Stimulated activated CD8-positive, alpha-beta memory T cell treated with anti-CD3 and anti-CD28 coated beads, Interleukin-7, amount 100 ng/mL, for 4 hours (primary cell): Measurements from ENCODE around the gene DNAH3.
"Not testable (repeated sequence)": the region's sequence is repeated elsewhere in the genome, so short reads cannot be mapped to it uniquely, and the experiment has no call there.

Experiments used
- DNase-seq, 2 donors: peaks; one replicate each; pipeline ENCODE4 v3.0.0-alpha.2; 2020; ENCODE audit warnings: low read depth in 2 of 2

DNAH3 gene

DNA sequence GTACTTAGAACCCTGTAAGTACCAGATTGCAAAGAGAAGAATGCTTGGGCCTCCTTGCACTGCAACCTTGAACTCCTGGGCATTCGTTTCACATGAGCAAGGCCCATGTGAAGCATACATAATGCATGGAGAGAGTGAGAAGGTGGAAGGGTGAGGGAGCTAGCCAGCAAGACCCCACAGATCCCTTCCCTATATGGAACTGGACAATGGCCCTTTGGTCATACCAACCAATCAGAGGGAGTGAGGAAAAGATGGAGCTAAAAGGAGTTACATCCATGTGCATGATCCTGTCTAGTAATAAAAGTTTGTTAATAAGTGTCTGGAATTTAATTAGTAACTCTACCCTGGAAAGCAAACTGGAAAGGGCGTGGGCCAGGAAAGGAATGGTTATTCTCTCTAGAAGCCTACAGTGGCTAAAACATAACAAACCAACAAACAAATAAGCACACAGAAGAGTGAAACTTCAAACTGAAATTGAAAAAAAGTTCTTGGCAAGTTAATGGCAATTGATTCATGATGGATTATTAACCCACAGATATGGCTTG is 29.6 kb downstream of the DNAH3 start:
- DNase-seq: no peak

DNA sequence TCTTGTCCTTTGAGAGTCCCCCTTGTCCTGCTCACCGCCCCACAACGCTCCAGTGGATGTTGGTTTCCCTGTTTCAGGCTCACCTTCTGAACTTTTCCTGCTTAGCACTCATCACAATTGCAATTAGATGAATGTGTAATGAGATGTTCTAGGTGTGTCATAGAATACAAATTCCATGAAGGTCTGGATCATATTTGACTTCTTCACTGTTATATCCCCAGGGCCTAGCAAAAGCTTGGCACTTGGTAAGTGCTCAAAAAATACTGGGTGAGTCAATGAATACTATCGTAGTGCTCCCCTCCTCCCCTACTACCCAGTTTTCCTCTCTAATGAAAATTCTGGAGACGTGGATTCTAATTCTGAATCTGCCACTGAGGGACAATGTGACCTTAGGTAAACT is 33.1 kb downstream of the DNAH3 start:
- DNase-seq: no peak

DNA sequence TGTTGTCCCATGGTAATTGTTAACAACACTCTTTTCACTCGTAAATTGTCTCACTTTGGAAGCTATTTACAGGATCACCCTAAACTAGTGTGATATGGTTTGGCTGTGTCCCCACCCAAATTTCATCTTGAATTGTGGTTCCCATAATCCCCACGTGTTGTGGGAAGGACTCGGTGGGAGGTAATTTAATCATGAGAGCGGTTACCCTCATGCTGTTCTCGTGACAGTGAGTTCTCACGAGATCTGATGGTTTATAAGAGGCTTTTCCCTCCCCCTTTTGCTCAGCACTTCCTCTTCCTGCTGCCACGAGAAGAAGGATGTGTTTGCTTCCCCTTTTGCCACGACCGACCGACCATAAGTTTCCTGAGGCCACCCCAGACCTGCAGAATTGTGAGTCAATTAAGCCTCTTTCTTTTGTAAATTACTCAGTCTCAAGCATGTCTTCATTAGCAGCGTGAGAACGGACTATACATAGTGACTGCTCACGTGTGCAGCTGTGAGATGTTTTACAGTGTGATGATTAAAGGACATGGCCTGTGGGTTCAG is 34.4 kb downstream of the DNAH3 start:
- no peak for DNase-seq

DNA sequence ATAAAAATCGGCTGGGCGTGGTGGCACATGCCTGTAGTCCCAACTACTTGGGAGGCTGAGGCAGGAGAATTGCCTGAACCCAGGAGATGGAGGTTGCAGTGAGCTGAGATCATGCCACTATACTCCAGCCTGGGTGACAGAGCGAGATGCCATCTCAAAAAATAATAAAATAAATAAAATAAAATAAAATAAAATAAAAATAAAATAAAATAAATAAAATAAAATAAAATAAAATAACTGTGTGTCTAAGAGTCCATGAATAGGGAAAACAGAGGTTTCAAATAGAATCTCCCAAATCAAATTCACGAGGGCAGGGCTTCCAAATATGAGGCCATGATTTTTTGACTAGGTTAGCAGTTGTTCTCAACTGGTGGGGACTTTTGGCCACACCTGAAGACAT is 35.1 kb downstream of the DNAH3 start:
- not testable (repeated sequence) for DNase-seq

DNA sequence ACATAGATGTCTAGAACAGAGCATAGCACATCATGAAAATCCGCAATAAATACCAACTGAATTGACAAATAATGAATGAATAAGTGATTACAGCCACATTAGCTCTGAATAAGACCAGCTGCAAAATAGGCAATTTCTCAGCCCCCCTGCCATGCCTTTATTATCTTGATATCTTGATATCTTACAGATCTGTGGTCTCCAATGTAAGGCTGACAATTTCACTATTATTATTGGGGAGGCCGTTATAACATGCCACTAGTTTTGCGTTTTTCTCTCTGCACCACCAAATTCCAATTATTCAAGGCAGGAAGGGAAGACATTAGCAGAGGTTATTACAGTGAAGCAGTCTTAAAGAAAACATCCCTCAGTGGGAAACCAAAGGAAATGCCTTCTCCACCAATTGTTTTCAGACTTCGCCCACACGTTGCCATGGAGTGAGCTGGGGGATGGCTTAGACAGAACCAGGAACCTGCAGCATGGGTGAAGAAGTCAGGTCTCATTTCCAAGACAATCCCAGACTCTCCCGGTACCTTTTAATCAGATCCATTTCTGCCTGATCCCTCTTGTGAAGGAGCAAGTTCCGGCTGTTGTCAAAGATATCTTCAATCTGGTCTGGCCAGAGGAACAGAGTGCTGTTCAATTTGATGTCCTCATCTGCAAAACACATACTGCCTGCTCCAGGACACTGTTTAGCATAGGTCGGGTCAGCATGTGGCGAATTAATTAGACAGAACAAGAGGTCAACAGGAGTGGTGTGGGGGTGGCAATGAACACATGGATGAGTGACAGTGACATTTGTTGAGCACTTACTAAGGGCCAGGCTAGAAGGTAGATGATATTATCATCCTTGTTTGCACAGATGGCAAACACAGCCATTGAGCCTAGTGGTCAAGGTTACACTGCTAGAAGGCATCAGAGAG is 46.4 kb downstream of the DNAH3 start:
- no peak for DNase-seq

DNA sequence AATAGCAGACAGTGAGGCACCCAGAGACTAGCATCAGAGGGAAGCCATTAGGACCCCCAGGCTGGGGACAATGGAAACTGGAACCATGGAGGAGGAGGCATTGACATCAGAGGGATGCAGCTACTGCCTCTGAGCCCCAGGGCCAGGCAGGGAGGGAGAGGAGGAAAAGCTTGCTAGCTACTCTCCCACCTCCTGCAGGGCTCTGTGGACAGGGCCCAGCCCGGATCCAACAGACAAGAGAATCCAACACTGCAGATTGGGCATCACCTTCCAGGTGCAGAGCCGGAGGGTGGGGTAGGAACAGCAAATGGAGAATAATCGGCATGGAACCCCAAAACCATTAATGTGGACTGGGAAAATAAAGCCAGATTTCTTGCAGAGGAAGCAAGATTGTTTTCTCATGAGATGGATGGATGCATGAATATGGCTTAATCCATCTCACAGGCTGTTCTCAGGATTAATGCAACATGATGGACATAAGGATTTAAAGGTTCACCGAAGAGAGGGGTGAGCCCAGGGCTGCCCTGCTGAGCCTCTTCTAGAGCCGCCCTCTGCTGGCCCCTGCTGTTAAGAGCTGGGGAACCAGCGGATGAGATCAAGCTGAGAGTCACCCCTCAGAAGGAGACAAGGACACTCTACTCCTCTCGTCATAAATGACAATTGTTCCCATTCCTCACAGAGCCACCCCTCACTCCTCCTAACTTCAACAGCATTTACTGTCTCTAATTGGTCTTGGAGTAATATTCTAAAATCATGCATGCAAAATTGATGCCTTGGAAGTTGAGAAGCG is 48.8 kb downstream of the DNAH3 start:
- no peak for DNase-seq

DNA sequence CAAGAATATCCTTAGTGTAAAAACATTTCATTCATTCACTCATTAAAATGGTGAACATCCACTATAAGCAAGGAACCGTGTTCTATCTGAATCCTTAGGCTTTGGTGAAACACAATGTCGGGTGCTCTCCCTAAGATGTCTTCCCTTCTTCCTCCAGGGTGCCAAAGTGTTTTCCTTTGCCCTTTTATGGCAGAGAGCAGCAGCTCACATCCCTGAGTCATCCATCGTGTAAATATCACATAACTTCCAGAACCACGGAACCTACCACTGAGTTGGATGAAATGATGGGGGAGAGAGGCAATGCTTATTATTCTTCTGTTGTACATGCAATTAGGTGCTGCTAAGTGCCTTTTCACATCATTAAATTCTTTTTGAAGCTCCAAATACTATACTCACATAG is 50.2 kb downstream of the DNAH3 start:
- DNase-seq: no peak

DNA sequence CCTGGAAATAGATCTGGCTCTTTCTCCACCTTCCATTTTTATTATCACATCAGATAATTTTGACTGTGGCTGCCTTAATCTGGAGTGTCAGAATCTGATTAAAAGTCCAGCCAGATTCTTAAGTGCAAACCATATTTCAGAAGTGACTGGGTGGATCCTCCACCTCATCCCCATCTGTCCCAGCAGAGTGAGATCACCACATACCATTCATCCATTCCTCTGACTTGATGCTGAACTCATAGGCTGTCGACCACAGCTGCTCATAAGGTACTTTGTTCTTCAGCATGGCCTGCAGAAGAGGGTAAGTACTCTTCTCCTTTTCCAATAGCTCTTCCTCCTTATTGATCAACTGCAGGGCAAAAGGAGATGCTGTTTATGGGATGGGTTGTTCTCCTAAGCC is 53.5 kb downstream of the DNAH3 start:
- no peak for DNase-seq

DNA sequence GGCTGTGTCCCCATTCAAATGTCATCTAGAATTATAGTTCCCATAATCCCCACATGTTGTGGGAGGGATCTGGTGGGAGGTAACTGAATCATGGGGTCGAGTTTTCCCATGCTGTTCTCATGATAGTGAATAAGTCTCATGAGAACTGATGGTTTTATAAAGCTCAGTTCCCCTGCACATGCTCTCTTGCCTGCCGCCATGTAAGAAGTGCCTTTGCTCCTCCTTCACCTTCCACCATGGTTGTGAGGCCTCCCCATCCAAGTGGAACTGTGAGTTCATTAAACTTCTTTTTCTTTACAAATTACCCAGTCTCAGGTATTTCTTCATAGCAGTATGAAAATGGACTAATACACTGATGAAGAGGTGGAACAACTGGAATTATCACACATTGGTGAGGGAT is 55.9 kb downstream of the DNAH3 start:
- DNase-seq: not testable (repeated sequence)

DNA sequence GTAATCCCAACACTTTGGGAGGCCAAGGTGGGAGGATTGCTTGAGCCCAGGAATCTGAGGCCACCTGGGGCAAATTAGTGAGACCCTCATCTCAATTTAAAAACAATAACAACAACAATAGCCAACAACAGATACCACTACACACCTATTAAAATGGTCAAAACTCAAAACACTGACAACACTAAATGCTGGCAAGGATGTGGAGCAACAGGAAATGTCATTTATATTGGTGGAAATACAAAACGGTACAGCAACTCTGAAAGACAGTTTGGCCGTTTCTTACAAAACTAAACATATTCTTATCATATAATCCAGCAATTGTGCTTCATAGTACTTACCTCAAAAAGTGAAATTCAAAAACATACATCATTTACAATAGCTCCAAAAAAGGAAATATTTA is 57.7 kb downstream of the DNAH3 start:
- DNase-seq: no peak

DNA sequence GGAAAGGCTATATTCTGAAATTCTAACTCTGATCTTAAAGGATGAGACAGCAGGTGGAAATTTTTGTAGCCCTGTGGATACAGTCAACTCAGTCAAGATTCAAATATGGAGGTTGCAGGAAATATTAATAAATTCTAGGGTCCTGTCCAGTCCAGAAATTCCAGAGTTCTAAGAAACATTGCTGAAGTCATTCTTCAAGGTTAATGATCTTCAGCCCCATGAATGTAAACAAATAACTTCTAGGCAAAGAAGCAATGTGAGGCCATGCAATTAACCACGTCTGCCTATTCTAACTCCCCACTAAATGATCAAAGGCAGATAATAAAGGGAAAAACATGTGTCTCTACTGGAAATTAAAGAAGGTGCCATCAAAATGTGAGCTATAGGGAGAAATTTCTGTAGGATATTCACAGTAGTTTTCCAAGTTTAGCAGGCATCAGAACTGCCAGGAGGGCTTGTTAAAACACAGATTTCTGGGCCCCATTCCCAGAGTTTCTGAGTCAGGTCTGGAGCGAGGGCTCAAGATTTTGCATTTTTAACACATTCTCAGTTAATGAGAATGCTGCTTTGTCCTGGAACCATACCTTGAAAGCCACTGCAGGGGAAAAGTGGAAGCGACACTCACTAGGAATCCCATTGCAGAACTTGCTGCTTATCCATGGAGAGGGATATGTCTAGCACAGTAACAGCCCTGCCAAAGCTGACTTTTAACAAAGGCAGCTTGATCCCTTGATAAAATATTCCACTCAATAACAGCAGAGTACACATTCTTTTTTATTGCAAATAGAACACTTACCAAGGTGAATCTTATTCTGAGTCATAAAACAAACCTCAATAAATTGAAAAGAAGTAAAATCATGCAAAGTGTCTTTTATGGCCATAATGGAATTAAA is 61.8 kb downstream of the DNAH3 start:
- no peak for DNase-seq

DNA sequence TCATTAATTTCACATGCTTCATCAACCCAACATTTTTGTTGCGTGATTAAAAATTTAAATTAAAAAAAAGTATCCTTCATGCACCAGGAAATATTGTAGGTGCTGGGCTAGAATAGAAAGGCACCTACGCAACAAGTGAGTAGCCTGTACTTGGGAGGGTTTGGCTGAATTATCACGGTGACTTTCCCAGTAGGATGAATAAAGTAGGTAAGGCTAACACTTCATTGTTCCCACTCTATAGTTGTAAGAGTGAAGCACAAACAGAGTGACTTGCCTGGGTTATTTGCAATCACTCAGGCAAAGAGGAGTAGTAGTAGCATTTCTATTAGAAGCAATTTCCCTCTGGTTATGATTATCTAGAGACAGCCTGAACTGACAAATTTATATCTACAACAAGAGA is 62.5 kb downstream of the DNAH3 start:
- DNase-seq: no peak

DNA sequence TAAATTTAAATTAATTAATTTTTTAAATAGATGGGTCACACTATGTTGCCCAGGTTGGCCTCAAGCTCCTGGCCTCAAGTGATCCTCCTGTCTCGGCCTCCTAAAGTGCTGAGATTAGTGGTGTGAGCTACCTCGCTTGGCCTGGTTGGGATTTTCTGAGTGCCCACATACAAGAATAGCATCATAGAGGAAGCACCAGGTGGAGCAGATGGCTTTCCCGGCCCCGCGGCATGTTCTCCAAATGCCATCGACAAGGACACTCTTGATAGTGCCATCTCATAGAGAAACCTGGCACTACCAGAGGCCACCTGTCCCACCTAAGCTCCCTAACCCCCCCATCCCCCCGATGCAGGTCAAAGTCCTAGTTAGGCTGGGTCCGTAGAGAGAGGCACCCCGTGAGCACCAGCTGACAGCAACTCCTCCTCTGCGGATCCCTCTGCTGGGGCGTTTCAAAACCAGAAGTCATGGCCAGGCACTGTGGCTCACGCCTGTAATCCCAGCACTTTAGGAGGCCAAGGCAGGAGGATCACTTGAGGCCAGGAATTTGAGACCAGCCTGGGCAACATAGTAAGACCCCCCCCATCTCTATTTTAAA is 65.9 kb downstream of the DNAH3 start:
- no peak for DNase-seq

DNA sequence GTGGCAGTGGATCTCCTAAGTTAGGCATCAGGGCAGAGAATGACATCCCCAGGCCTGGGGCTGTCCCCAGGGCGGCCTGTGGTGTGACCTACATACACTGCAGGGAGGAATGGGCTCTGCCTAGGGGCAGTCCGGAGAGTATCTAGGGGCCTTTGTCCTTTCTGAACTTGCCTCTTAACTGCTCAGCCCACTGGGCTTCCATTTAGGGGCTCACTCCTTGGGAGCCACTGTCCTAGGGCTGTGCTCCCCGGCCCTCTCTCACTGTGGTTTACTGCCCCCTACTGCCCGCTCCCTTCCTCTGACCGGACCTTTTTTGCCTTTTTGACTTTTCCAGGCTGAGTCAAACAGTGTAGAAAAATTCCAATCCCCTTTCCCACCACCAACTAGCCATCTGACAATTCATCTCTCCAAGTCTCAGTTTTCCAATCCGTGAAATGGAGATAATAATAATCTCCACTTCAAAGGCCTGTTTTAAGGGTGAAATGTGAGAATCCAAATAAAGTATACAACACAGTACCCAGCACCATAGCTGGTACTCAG is 66.8 kb downstream of the DNAH3 start:
- DNase-seq: peak in 1 of 2 donors; percentile 8

DNA sequence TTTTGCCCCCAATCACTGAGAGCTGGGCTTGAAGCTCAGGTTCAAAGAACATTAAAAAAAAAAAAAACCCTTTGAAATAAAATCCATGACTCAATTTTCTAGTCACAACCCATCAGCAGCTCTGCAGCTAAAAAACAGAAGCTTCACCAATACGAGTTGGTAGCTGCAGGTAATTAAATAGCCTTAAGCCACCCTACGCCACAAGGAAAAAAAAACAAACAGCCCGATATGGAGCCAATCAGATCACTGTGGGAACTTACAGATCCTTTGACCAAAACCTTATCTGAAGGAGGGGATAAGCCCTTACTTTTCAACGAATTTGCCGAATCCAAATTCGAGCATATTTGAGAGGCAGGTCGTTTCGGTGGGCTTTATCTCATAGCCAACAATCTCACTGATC is 69.3 kb downstream of the DNAH3 start:
- DNase-seq: no peak

DNA sequence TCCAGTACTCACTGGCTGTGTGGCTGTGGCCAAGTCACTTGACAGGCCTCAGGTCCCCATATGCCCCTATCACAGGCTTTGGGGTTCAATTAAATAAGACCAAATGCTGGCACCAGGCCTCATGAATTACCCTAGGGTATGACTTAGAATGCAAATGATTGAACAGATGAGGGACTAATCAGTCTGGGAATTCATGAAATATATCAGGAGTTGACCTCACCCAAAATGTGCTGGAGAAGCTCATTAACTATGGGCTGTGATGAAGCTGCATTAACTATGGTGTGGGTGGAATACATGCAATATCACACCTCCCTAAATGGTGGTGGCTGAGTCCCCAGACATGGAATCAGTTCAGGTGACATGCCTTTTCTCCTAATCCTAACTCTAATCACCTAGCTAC is 72.1 kb downstream of the DNAH3 start:
- DNase-seq: no peak

DNA sequence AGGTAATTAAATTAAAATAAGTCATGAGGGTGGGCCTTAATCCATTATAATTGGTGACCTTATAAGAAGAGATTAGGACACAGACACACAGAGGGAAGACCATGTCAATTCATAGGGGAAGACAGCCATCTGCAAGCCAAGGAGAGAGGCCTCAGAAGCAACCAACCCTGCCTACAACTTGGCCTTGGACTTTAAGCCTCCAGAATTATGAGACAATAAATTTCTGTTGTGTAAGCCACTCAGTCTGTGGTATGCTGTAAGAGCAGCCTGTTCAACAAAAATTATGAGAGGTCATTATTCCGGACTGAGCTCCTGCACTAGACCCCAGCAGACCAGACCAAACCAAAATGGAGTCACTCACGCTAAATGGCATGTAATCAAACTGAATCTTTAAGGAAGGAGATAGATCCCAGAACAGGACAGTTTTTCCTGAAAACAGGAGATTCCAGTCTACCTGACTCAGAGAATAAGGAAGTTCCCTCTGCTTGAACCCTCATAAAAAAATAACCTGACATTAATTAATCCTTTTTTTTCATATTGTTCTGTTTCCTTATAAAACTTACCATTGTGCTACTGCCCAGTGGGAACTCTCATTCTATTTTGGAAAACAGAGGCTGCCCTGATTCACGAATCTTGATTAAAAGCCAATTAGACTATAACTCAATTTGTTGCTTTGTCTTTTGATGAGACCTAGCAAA is 74.3 kb downstream of the DNAH3 start:
- DNase-seq: no peak

DNA sequence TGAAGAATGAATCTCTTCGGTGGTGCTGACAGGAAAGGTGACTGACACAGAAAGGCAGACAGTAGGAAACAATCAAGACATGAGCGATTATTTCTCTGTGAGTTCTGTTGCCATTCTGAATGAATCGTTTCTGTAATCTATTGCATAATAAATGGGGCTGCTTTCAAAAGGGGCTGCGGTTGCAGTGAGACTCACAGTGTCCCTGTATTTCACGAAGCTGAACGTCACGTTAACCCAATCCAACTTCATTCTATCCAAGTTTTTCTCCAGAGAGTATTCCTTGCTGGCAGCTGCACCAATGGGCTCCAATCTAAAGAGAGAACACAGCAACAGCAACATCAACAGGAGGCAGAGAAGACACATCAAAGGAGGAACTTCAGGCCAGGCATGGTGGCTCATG is 75.4 kb downstream of the DNAH3 start:
- DNase-seq: no peak

DNA sequence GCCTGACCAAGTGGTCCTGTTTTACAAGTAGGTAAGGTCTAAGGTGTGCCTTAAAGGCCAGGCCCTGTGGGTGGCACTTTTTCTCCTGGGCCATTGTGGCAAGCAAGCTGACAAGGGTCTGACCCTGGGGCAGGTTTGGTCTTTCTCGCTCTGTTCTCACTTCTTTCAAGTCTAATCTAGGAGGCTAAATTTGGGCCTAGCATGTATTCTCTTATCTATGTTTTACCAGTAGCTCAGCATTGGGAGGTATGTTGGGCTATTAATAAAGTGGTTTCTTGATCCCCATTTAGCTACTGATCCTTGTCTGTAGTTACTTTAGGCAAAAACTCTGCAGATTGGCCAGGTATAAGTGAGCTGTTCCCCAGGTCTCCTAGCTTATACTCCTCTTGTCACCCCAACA is 77.7 kb downstream of the DNAH3 start:
- no peak for DNase-seq

DNA sequence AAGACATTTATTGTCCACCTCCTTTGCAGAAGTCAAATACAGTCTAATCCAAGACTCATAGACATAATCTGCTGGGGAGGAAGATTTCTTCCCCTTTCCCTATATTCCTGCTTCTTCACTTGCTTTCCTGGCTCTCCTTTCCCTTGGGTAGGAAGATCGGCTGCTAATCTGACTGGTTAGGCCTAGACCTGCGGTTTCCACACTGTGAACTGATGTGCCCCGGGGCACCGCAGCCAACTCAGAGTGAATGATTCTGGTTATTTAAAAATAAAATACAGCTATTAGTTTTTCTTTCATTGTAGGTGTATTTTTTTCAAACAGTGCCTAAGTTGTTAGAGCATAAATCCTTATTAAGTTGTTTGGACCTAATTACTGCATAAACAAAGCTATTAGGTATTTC is 78.9 kb downstream of the DNAH3 start:
- no peak for DNase-seq
